ENCODE measurements around the gene IQSEC3. TPM values are rescaled to one million over a fixed set of nuclear protein-coding genes. Genes with fewer than 3 reads are reported as not detected.

IQSEC3 gene
- total RNA-seq, 6 donors from 2014 or later, result 2.1 to 19.0 (median 8.2) TPM

GRCh38 chr12:197911-198695, 131.5 kb downstream of the IQSEC3 start:
- no peak for ATAC-seq (ENCODE audit: low FRiP score in 2 of 2)
- TF ChIP-seq POLR2A (IDR thresholded peaks at IDR 0.05) (no peak), EP300 (IDR thresholded peaks at IDR 0.05) (no peak), POLR2AphosphoS5 (IDR thresholded peaks at IDR 0.05) (no peak), CTCF (IDR thresholded peaks at IDR 0.05) (no peak)
- 91 to 96% methylated on average over 10 to 11 of the region's 11 CpGs for WGBS, 2 donors

GRCh38 chr12:198705-199104, 132.1 kb downstream of the IQSEC3 start:
- ATAC-seq (ENCODE audit: low FRiP score in 2 of 2) (no peak), DNase-seq (no peak)
- H3K4me1 ChIP-seq, result peaks cover 0 to 7% (median 3%) of the 10 kb centered on the region in 4 donors
- H3K4me3 ChIP-seq, result no peak overlapping the region
- TF ChIP-seq CTCF (IDR thresholded peaks at IDR 0.05) (no peak), POLR2A (IDR thresholded peaks at IDR 0.05) (no peak), POLR2AphosphoS5 (IDR thresholded peaks at IDR 0.05) (no peak), EP300 (IDR thresholded peaks at IDR 0.05) (no peak)
- no peaks in the 10 kb centered on the region for H3K9me3 ChIP-seq
- H3K27ac ChIP-seq, result no peak overlapping the region
- WGBS, 2 donors, result 54 to 57% methylated on average over 9 of the region's 9 CpGs
- H3K36me3 ChIP-seq, result no peaks in the 10 kb centered on the region
- peaks cover 0 to 5% (median 2%) of the 10 kb centered on the region in 4 donors for H3K27me3 ChIP-seq

More at GRCh38 chr12:197911-198695, 131.5 kb downstream of the IQSEC3 start:
- peaks cover 0 to under 1% (median 0%) of the 10 kb centered on the region in 4 donors for H3K4me1 ChIP-seq
- H3K27ac ChIP-seq, result no peak overlapping the region
- no peaks in the 10 kb centered on the region for H3K9me3 ChIP-seq
- H3K27me3 ChIP-seq, result no peaks in the 10 kb centered on the region
- no peaks in the 10 kb centered on the region for H3K36me3 ChIP-seq
- no peak overlapping the region for H3K4me3 ChIP-seq
- no peak for DNase-seq

GRCh38 chr12:201361-201760, 134.8 kb downstream of the IQSEC3 start:
- peaks cover 0 to 21% (median 12%) of the 10 kb centered on the region in 4 donors for H3K4me1 ChIP-seq
- DNase-seq, result no peak
- no peaks in the 10 kb centered on the region for H3K36me3 ChIP-seq
- TF ChIP-seq POLR2A (IDR thresholded peaks at IDR 0.05) (no peak), POLR2AphosphoS5 (IDR thresholded peaks at IDR 0.05) (no peak), CTCF (IDR thresholded peaks at IDR 0.05) (no peak), EP300 (IDR thresholded peaks at IDR 0.05) (no peak)
- peaks cover 0 to 8% (median 3%) of the 10 kb centered on the region in 4 donors for H3K27me3 ChIP-seq
- ATAC-seq (ENCODE audit: low FRiP score in 2 of 2), result no peak
- H3K4me3 ChIP-seq, result no peak overlapping the region
- H3K9me3 ChIP-seq, result no peaks in the 10 kb centered on the region
- 82% methylated on average over 8 of the region's 8 CpGs for WGBS, 2 donors
- H3K27ac ChIP-seq, result no peak overlapping the region

- WGBS, 2 donors, result 45 to 57% methylated on average over 9 to 15 of the region's 15 CpGs
- ATAC-seq (ENCODE audit: low FRiP score in 2 of 2), result peak in 1 of 2 donors; percentile 39
These were observed 135.6 kb downstream of the IQSEC3 start for GRCh38 chr12:202081-202731.

GRCh38 chr12:203074-203461, 136.5 kb downstream of the IQSEC3 start:
- Histone ChIP-seq H3K9me3 (no peaks in the 10 kb centered on the region), H3K27ac (no peak overlapping the region), H3K36me3 (no peaks in the 10 kb centered on the region), H3K27me3 (peaks cover 0 to 8% (median 3%) of the 10 kb centered on the region in 4 donors), H3K4me3 (peak overlapping the region in 3 of 4 donors; percentile 47 to 57 (median 53)), H3K4me1 (peaks cover 0 to 21% (median 12%) of the 10 kb centered on the region in 4 donors)
- WGBS, 2 donors, result 60 to 82% methylated on average over 16 of the region's 16 CpGs
- DNase-seq (no peak), ATAC-seq (ENCODE audit: low FRiP score in 2 of 2) (no peak)
- no peak for TF ChIP-seq CTCF (IDR thresholded peaks at IDR 0.05)
- TF ChIP-seq POLR2AphosphoS5 (IDR thresholded peaks at IDR 0.05), result no peak
- TF ChIP-seq POLR2A (IDR thresholded peaks at IDR 0.05), result no peak

More at GRCh38 chr12:202081-202731, 135.6 kb downstream of the IQSEC3 start:
- peak in 1 of 2 donors; percentile 83 for DNase-seq
- no peak for TF ChIP-seq EP300 (IDR thresholded peaks at IDR 0.05)
- TF ChIP-seq POLR2AphosphoS5 (IDR thresholded peaks at IDR 0.05), result peak in 1 of 2 donors; percentile 5
- Histone ChIP-seq H3K27ac (peak overlapping the region in 1 of 4 donors; percentile 2), H3K4me1 (peaks cover 0 to 21% (median 12%) of the 10 kb centered on the region in 4 donors), H3K27me3 (peaks cover 0 to 8% (median 3%) of the 10 kb centered on the region in 4 donors), H3K9me3 (no peaks in the 10 kb centered on the region), H3K36me3 (no peaks in the 10 kb centered on the region), H3K4me3 (no peak overlapping the region)

All from upper lobe of left lung (tissue), 6 donors.